K562 (cell line): ENCODE results near the gene UFSP1. TPM values are rescaled to one million over a fixed set of nuclear protein-coding genes. Genes with fewer than 3 reads are reported as not detected.
"Not testable (repeated sequence)": the region's sequence is repeated elsewhere in the genome, so short reads cannot be mapped to it uniquely, and the experiment has no call there.

ENCODE experiments used
- ATAC-seq: fragments of 200-7000 bp; cut with Tn5 transposase; 3 replicates; pipeline ENCODE4 v1.9.1; 2020; ENCODE audit warnings: moderate library complexity
- BruUV-seq: library from RNA; stranded (reverse); fragments of 400-500 nt; replicated peaks from 2 replicates; lab custom pipeline; 2021; lab: Mats Ljungman, UMichigan
- CTCF ChIA-PET: fragments of 300-600 bp; formaldehyde crosslinking; extraction: SDS; loops from one replicate; lab custom pipeline; 2021; ENCODE audit warnings: low intra/inter-chr PET ratio; lab: Yijun Ruan, JAX
- POLR2A ChIA-PET: fragments of 300-600, 350-650 bp; sonication (Branson Sonifier 250); formaldehyde crosslinking; extraction: SDS; loops from one replicate; lab custom pipeline; 2021; ENCODE audit warnings: antibody characterized with exemption, inconsistent platforms; lab: Yijun Ruan, JAX
- DNase-seq, 4 experiments: peaks; one replicate each; pipeline versions ENCODE4 v3.0.0 to v3.0.0-alpha.2; 2011 to 2018; ENCODE audit warnings: low spot score in 3 of 4, mixed read lengths in 3 of 4; ENCODE audit errors: extremely low read depth in 1 of 4
- FAIRE-seq: peaks from 2 replicates; lab custom pipeline; 2011; peaks lifted over from hg19 to GRCh38; lab: Jason Lieb, UNC
- H2AFZ ChIP-seq: 2 replicates; pipeline ENCODE4 v1.6.0; 2011; ENCODE audit warnings: low read depth, low read length, control low read depth, inconsistent platforms
- H3K27ac ChIP-seq: fragments of 200-600 bp; 3 replicates; pipeline ENCODE4 v1.8.0; 2011; ENCODE audit warnings: low read depth, mild to moderate bottlenecking, control low read depth, inconsistent platforms, low read length, moderate library complexity, mixed read lengths; ENCODE audit errors: extremely low read depth
- H3K27me3 ChIP-seq, 2 experiments: fragments of 300-600 bp in 1 of 2; 2 replicates in 1 of 2; 3 replicates in 1 of 2; pipeline versions ENCODE4 v1.6.0 to v1.8.0; 2011; ENCODE audit warnings: inconsistent platforms in 2 of 2, low read length in 2 of 2, mild to moderate bottlenecking in 1 of 2, mixed read lengths in 1 of 2, moderate library complexity in 1 of 2; ENCODE audit not compliant: control insufficient read depth in 2 of 2, insufficient read depth in 2 of 2
- H3K36me3 ChIP-seq: fragments of 300-600 bp; 3 replicates; pipeline ENCODE4 v1.8.0; 2011; ENCODE audit warnings: mild to moderate bottlenecking, low read length, inconsistent platforms; ENCODE audit not compliant: control insufficient read depth, insufficient read depth
- H3K4me1 ChIP-seq, 2 experiments: fragments of 200-600 bp in 1 of 2; replicated peaks in 1 of 2; 2 replicates in 1 of 2; 3 replicates in 1 of 2; pipeline versions ENCODE4 v1.5.1 to v1.8.0; 2011; ENCODE audit warnings: inconsistent platforms in 2 of 2, low read length in 2 of 2, mild to moderate bottlenecking in 1 of 2, mixed read lengths in 1 of 2, moderate library complexity in 1 of 2; ENCODE audit not compliant: control insufficient read depth in 2 of 2, insufficient read depth in 2 of 2
- H3K4me2 ChIP-seq: 2 replicates; pipeline ENCODE4 v1.6.1; 2011; ENCODE audit warnings: low read length, control low read depth, inconsistent platforms, mixed read lengths; ENCODE audit not compliant: insufficient read depth
- H3K4me3 ChIP-seq: fragments of 200-600 bp; sonication (generic), shearing (Covaris generic); 2 replicates; pipeline ENCODE4 v1.5.1; 2016; ENCODE audit warnings: control low read depth, inconsistent platforms
- H3K79me2 ChIP-seq: fragments of 200-600 bp; 3 replicates; pipeline ENCODE4 v1.8.0; 2011; ENCODE audit warnings: low read length, inconsistent platforms; ENCODE audit not compliant: control insufficient read depth, insufficient read depth
- H3K9ac ChIP-seq, 2 experiments: 2 replicates each; pipeline versions ENCODE4 v1.6.0 to v1.6.1; 2011; ENCODE audit warnings: low read depth in 2 of 2, low read length in 2 of 2, control low read depth in 1 of 2, inconsistent platforms in 1 of 2, mild to moderate bottlenecking in 1 of 2, mixed read lengths in 1 of 2; ENCODE audit not compliant: insufficient read depth in 1 of 2
- H3K9me1 ChIP-seq: one replicate; pipeline ENCODE4 v1.6.0; 2011; ENCODE audit warnings: inconsistent platforms, mild to moderate bottlenecking, low read length, moderate library complexity; ENCODE audit not compliant: control insufficient read depth, insufficient read depth
- H3K9me3 ChIP-seq: replicated peaks from 2 replicates; pipeline ENCODE4 v1.5.1; 2011; ENCODE audit warnings: low read depth, low read length, inconsistent platforms; ENCODE audit not compliant: control insufficient read depth, insufficient read depth
- H4K20me1 ChIP-seq: replicated peaks from 2 replicates; pipeline ENCODE4 v1.6.1; 2011; ENCODE audit warnings: low read length, inconsistent platforms, mixed read lengths; ENCODE audit not compliant: control insufficient read depth, insufficient read depth
- C11orf30 ChIP-seq: fragments of 450-650 bp; IDR thresholded peaks from 2 replicates; pipeline ENCODE4 v1.6.1; 2016; ENCODE audit warnings: low read depth, mild to moderate bottlenecking
- HDAC8 ChIP-seq: fragments of 450-650 bp; IDR thresholded peaks from 2 replicates; pipeline ENCODE4 v1.6.1; 2016; ENCODE audit warnings: mild to moderate bottlenecking, missing genetic modification characterization, moderate library complexity, missing compliant biosample characterization
- HINFP ChIP-seq: fragments of 450-650 bp; conservative IDR thresholded peaks from 2 replicates; pipeline ENCODE4 v1.6.1; 2016; ENCODE audit warnings: missing genetic modification characterization, low read depth, mild to moderate bottlenecking, control low read depth, missing compliant biosample characterization
- MAFG ChIP-seq: fragments of 450-650 bp; conservative IDR thresholded peaks from 2 replicates; pipeline ENCODE4 v1.6.1; 2016; ENCODE audit warnings: missing genetic modification characterization, missing compliant biosample characterization
- MAFK ChIP-seq: IDR thresholded peaks from 2 replicates; pipeline ENCODE4 v1.6.1; 2011; ENCODE audit warnings: low read length, improper control_type of control experiment
- NFE2 ChIP-seq: IDR thresholded peaks from 2 replicates; pipeline ENCODE4 v1.6.1; 2014; ENCODE audit warnings: antibody characterized with exemption, low read depth
- NR2C1 ChIP-seq, 2 experiments: fragments of 450-650 bp; IDR thresholded peaks; 2 replicates each; pipeline ENCODE4 v1.6.1; 2017; ENCODE audit warnings: mild to moderate bottlenecking in 2 of 2, antibody characterized with exemption in 1 of 2, inconsistent platforms in 1 of 2, missing compliant biosample characterization in 1 of 2, missing genetic modification characterization in 1 of 2
- TRIM24 ChIP-seq, 2 experiments: fragments of 450-650 bp; IDR thresholded peaks; 2 replicates each; pipeline ENCODE4 v1.6.1; 2016
- ZKSCAN1 ChIP-seq: fragments of 150-350 bp; IDR thresholded peaks from 2 replicates; pipeline ENCODE4 v1.6.1; 2016; ENCODE audit warnings: low read depth, low read length
- ZNF316 ChIP-seq: fragments of 450-650 bp; IDR thresholded peaks from 2 replicates; pipeline ENCODE4 v1.6.1; 2016
- WGBS: fragments of 100-300 bp; shearing (Covaris generic); methylation state at CpG from one replicate; pipeline ENCODE4 v1.1.6; 2016; ENCODE audit warnings: low coverage, mixed read lengths; ENCODE audit not compliant: insufficient coverage; ENCODE audit errors: missing lambda C conversion rate; 5-methylcytosine and 5-hydroxymethylcytosine counted together
- in situ Hi-C: fragments of 300-500 bp; cut with MboI; formaldehyde crosslinking; loops from 4 replicates; pipeline ENCODE4 v1.15.0; 2018; ENCODE audit warnings: inconsistent platforms, mixed read lengths
- intact Hi-C: fragments of 100-400 bp; cut with micrococcal nuclease; formaldehyde crosslinking; loops from 2 replicates; pipeline ENCODE4 v1.14.2; 2022
- polyA plus RNA-seq, 8 experiments: library from polyadenylated mRNA; depleted of rRNA in 4 of 8; stranded (reverse) in 5 of 8; unstranded in 3 of 8; fragments of >200 nt; fragmentation: Nextera tagmentation in 2 of 8; fragmentation: Illumina TruSeq in 1 of 8; extraction: Ambion mirVana in 2 of 8; extraction: Trizol in 1 of 8; gene quantifications; 2 replicates each; pipeline versions ENCODE4 v1.2.1 to v1.2.3, GENCODE V29; 2011 to 2014; ENCODE audit warnings: inconsistent platforms in 1 of 8, missing spikeins in 1 of 8
- total RNA-seq, 7 experiments: library from RNA; depleted of rRNA in 6 of 7; stranded (reverse); fragments of >200 nt in 6 of 7; fragmentation: Illumina TruSeq in 2 of 7; extraction: Trizol in 2 of 7; gene quantifications; 2 replicates each; pipeline versions ENCODE4 v1.2.1 to v1.2.3, GENCODE V29; 2011 to 2021; ENCODE audit warnings: low replicate concordance in 1 of 7
- TF ChIP-seq, protein P1 (sequence below), 3 experiments: fragments of 200-800 bp in 1 of 3; sonication (Bioruptor generic) in 1 of 3; sonication (generic) in 1 of 3; formaldehyde crosslinking in 1 of 3; IDR thresholded peaks; 2 replicates each; pipeline versions ENCODE4 v1.6.1 to v1.8.0; 2016 to 2022; ENCODE audit warnings: mild to moderate bottlenecking in 2 of 3, missing compliant biosample characterization in 2 of 3, missing genetic modification characterization in 2 of 3, missing genetic modification reagents in 1 of 3
- TF ChIP-seq, protein P2 (sequence below): fragments of 450-650 bp; IDR thresholded peaks from 2 replicates; pipeline ENCODE4 v1.6.1; 2017; ENCODE audit warnings: antibody characterized with exemption, mild to moderate bottlenecking

The UFSP1 gene
- total and polyA plus RNA-seq, 9 of the 15 experiments (the other 6 are each of a cell fraction or from before 2014, with no cell fraction given), result 0.50 to 18.8 (median 2.1) TPM

GRCh38 chr7:100919779-100920437 is 30.4 kb upstream of the UFSP1 start:
- 27% methylated on average over 9 of the region's 9 CpGs for WGBS
- not testable (repeated sequence) for H3K9me3 ChIP-seq
- in situ Hi-C loops, result loop anchor here (25.0 kb wide), 1 partner anchor 367 kb away; no protein-coding TSS in a partner anchor

More at GRCh38 chr7:100919779-100920437, 30.4 kb upstream of the UFSP1 start:
- intact Hi-C loops; POLR2A ChIA-PET; H3K4me1 ChIP-seq; H3K9me1 ChIP-seq; BruUV-seq; CTCF ChIA-PET; DNase-seq; H3K4me2 ChIP-seq; H3K79me2 ChIP-seq; H3K36me3 ChIP-seq; FAIRE-seq; H4K20me1 ChIP-seq; H3K4me3 ChIP-seq; H3K9ac ChIP-seq; H3K27ac ChIP-seq; ATAC-seq; H3K27me3 ChIP-seq; TF ChIP-seq NR2C1 (tag; IDR thresholded peaks at IDR 0.05): not testable (repeated sequence)
- TF ChIP-seq HINFP (tag) (peak; percentile 57; the same call in 1 of the 2 replicates), C11orf30 (peak; percentile 81), HDAC8 (tag) (peak; percentile 57; the same call in 1 of the 2 replicates), ZNF316 (peak; percentile 88), MAFG (tag) (peak; percentile 64; the same call in 1 of the 2 replicates), NFE2 (peak; percentile 56), TRIM24 (IDR thresholded peaks at IDR 0.05) (0 out of 4 replicates have a peak, but pooled peaks of 1 of the 2 experiments have one; percentile 10), MAFK (peak; percentile 12; the same call in 1 of the 2 replicates), ZKSCAN1 (0 out of 2 replicates have a peak, but pooled peaks have one; percentile 37), NR2C1 (IDR thresholded peaks at IDR 0.05) (peak; percentile 40; the same call in 1 of the 2 replicates)
- TF ChIP-seq, protein P1, sequence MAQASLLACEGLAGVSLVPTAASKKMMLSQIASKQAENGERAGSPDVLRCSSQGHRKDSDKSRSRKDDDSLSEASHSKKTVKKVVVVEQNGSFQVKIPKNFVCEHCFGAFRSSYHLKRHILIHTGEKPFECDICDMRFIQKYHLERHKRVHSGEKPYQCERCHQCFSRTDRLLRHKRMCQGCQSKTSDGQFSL (CRISPR knock-in tag; IDR thresholded peaks at IDR 0.05), result not testable (repeated sequence)
- TF ChIP-seq, protein P1 (tag; IDR thresholded peaks at IDR 0.05), result peak in 1 of 2 experiments; percentile 68; a peak in 1 of 4 replicates
- TF ChIP-seq, protein P2, sequence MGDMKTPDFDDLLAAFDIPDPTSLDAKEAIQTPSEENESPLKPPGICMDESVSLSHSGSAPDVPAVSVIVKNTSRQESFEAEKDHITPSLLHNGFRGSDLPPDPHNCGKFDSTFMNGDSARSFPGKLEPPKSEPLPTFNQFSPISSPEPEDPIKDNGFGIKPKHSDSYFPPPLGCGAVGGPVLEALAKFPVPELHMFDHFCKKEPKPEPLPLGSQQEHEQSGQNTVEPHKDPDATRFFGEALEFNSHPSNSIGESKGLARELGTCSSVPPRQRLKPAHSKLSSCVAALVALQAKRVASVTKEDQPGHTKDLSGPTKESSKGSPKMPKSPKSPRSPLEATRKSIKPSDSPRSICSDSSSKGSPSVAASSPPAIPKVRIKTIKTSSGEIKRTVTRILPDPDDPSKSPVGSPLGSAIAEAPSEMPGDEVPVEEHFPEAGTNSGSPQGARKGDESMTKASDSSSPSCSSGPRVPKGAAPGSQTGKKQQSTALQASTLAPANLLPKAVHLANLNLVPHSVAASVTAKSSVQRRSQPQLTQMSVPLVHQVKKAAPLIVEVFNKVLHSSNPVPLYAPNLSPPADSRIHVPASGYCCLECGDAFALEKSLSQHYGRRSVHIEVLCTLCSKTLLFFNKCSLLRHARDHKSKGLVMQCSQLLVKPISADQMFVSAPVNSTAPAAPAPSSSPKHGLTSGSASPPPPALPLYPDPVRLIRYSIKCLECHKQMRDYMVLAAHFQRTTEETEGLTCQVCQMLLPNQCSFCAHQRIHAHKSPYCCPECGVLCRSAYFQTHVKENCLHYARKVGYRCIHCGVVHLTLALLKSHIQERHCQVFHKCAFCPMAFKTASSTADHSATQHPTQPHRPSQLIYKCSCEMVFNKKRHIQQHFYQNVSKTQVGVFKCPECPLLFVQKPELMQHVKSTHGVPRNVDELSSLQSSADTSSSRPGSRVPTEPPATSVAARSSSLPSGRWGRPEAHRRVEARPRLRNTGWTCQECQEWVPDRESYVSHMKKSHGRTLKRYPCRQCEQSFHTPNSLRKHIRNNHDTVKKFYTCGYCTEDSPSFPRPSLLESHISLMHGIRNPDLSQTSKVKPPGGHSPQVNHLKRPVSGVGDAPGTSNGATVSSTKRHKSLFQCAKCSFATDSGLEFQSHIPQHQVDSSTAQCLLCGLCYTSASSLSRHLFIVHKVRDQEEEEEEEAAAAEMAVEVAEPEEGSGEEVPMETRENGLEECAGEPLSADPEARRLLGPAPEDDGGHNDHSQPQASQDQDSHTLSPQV, result peak; percentile 88
- peak overlapping the region; percentile 3; the same call in 1 of the 2 replicates for H2AFZ ChIP-seq
